Spleen (tissue), 7 donors: ENCODE data around the gene ZNF487.

Source experiments
- POLR2A ChIP-seq, 3 donors: fragments of 450-650 bp; IDR thresholded peaks; one replicate each; pipeline ENCODE4 v1.5.1; 2017; ENCODE audit warnings: antibody characterized with exemption in 3 of 3, mild to moderate bottlenecking in 1 of 3
- TF ChIP-seq, protein P1 (sequence below), 11 experiments: fragments of 200-600 bp in 7 of 11; fragments of 450-650 bp in 4 of 11; sonication (generic) in 4 of 11; IDR thresholded peaks in 8 of 11; conservative IDR thresholded peaks in 3 of 11; 1 replicate in 7 of 11; 2 replicates in 4 of 11; pipeline versions ENCODE4 v1.4.0 to v1.8.0; 2016 to 2021; ENCODE audit warnings: antibody characterized with exemption in 11 of 11, inconsistent platforms in 4 of 11, mild to moderate bottlenecking in 1 of 11
- donor health status: DM: no; HTN: no; CAD: no; lungs with moderate emphysema.
- donor health status: DM: no; HTN: no; CAD: no.
- donor health status: DM: no; HTN: no; CAD: no.

DNA sequence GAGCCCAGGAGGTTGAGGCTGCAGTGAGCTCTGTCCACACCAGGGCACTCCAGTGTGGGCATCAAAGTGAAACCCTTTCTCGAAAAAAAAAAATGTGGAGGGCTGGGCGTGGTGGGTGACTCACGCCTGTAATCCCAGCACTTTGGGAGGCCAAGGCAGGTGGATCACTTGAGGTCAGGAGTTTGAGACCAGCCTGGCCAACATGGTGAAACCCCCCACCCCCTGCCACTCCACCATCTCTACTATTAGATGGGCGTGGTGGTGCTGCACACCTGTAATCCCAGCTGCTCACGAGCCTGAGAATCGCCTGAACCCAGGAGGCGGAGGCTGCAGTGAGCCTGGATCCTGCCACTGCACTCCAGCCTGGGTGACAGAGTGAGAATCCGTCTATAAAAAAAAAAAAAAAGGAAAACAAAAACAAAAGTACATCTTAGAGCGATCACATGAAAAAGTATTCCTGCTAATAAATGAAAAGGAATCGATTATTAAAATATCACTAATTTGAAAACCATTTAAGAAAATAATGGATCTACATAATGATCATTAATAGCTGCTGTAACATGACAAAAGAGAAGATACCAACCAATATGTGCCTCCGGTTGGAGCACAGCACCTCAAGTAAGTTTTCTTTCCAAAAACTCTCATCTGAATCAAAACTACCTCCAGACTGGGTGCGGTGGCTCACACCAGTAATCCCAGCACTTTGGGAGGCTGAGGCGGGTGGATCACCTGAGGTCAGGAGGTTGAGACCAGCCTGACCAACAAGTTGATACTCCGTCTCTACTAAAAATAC is 32.8 kb upstream of the ZNF487 start:
- TF ChIP-seq, protein P1, sequence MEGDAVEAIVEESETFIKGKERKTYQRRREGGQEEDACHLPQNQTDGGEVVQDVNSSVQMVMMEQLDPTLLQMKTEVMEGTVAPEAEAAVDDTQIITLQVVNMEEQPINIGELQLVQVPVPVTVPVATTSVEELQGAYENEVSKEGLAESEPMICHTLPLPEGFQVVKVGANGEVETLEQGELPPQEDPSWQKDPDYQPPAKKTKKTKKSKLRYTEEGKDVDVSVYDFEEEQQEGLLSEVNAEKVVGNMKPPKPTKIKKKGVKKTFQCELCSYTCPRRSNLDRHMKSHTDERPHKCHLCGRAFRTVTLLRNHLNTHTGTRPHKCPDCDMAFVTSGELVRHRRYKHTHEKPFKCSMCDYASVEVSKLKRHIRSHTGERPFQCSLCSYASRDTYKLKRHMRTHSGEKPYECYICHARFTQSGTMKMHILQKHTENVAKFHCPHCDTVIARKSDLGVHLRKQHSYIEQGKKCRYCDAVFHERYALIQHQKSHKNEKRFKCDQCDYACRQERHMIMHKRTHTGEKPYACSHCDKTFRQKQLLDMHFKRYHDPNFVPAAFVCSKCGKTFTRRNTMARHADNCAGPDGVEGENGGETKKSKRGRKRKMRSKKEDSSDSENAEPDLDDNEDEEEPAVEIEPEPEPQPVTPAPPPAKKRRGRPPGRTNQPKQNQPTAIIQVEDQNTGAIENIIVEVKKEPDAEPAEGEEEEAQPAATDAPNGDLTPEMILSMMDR (IDR thresholded peaks at IDR 0.05 in 8 of 11, conservative IDR thresholded peaks at IDR 0.05 in 3 of 11) = no peak
- TF ChIP-seq POLR2A (IDR thresholded peaks at IDR 0.05) = no peak
